GM10248 (cell line): ENCODE measurements around the gene SUN1.

ENCODE experiments used
- CTCF ChIA-PET: fragments of 300-600 bp; sonication (Branson Sonifier 250); formaldehyde crosslinking; extraction: SDS; loops from one replicate; lab custom pipeline; 2021; ENCODE audit warnings: antibody characterized with exemption; lab: Yijun Ruan, JAX
- POLR2A ChIA-PET: fragments of 350-650 bp; sonication (Branson Sonifier 250); formaldehyde crosslinking; extraction: SDS; loops from one replicate; lab custom pipeline; 2020; ENCODE audit warnings: antibody characterized with exemption; lab: Yijun Ruan, JAX
- DNase-seq: peaks from one replicate; pipeline ENCODE4 v3.0.0; 2012; ENCODE audit errors: extremely low spot score
- TF ChIP-seq, protein P1 (sequence below): IDR thresholded peaks from 2 replicates; pipeline ENCODE4 v1.5.1; 2012; ENCODE audit warnings: mild to moderate bottlenecking, low read depth; ENCODE audit errors: extremely low read depth, missing control alignments, control extremely low read depth

SUN1 gene

GRCh38 chr7:883055-884021 is 51.1 kb downstream of the SUN1 start:
- POLR2A ChIA-PET: no interaction called here
- DNase-seq: no peak

DNA sequence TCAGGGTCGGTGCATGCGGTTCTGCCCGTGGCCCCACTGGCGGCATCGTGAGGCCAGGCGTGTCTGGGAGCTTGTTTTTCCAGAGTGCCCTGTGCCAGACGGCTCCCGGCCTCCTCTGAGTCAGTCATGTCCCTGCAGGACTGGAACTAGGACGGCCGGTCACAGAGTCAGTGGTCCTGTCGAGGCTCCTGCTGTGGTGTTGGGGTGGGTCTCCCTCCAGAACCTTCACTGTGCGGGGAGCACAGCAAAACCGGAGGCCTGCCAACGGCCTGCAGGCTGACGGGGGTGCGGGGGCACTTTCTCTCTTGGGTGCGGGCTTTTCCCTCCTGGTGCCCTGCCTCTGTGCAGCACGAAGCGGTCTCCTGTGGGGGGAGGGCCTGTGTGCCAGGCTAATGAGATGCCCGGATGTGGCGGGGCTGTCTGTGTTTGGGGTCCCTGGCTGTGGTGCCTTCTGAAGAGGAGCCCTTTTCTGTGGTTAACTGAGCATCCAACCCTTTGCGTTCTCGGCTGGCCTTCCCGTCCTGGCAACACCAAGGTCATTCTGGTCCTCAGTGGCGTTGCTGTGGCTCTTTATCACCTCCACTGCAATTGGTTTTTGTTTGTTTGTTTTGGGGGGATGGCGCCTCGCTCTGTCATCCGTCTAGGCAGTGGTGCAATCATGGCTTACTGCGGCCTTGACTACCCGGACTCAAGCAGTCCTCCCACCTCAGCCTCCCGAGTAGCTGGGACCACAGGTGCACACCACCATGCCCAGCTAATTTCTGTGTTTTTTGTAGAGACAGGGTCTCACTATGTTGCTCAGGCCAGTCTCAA is 52.1 kb downstream of the SUN1 start:
- ChIA-PET POLR2A (no interaction called here), CTCF (interaction anchor here (1.2 to 1.6 kb wide), 2 partner anchors 12 to 17 kb away, joined by 5 read pairs; no protein-coding TSS in a partner anchor)
- DNase-seq: no peak
- TF ChIP-seq, protein P1, sequence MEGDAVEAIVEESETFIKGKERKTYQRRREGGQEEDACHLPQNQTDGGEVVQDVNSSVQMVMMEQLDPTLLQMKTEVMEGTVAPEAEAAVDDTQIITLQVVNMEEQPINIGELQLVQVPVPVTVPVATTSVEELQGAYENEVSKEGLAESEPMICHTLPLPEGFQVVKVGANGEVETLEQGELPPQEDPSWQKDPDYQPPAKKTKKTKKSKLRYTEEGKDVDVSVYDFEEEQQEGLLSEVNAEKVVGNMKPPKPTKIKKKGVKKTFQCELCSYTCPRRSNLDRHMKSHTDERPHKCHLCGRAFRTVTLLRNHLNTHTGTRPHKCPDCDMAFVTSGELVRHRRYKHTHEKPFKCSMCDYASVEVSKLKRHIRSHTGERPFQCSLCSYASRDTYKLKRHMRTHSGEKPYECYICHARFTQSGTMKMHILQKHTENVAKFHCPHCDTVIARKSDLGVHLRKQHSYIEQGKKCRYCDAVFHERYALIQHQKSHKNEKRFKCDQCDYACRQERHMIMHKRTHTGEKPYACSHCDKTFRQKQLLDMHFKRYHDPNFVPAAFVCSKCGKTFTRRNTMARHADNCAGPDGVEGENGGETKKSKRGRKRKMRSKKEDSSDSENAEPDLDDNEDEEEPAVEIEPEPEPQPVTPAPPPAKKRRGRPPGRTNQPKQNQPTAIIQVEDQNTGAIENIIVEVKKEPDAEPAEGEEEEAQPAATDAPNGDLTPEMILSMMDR: no peak

More at GRCh38 chr7:883055-884021, 51.1 kb downstream of the SUN1 start:
- TF ChIP-seq, protein P1: no peak
- CTCF ChIA-PET: interaction anchor here (0.8 to 1.2 kb wide), 3 partner anchors 10 to 26 kb away, joined by 3 to 5 read pairs (median 3); no protein-coding TSS in a partner anchor

- DNase-seq: no peak
- POLR2A ChIA-PET: no interaction called here
- CTCF ChIA-PET: interaction anchor here (1.6 kb wide), 1 partner anchor 16 kb away, joined by 5 read pairs; no protein-coding TSS in a partner anchor
- TF ChIP-seq, protein P1: no peak
Observed at GRCh38 chr7:885261-885892, 53.1 kb downstream of the SUN1 start.

DNA sequence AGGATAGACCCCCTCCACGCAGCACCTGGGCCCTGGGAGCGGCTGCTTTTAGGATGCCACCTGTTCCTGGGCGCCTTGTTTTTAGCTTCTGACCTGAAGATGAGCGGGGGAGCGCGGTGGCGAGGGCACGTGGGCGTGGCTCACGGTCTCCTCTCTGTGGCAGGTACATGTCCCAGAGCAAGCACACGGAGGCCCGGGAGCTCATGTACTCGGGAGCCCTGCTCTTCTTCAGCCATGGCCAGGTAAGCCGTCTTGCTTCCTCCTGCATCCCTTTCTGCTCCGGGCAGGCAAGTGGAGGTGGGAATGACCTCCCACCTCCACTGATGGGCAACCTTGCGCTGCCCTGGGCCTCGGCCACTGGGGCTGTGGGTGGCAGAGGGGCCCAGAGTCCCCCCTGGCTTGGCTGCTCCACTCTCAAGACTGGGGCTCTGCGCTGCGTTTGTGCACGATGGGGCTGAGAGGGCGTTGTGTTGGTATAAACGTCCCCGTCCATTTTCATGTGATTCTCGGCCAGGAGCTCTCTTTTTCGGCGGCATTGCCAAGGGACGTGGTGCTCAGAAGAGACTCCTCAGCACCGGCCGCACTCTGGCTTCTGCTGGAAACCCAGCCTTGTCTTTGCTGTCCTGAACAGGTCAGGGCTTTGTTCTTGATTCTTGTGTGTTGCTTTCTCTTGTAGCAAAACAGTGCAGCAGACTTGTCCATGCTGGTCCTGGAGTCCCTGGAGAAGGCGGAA is 53.8 kb downstream of the SUN1 start:
- CTCF ChIA-PET: interaction anchor here (1.4 to 1.6 kb wide), 2 partner anchors 12 to 16 kb away, joined by 3 to 5 read pairs; no protein-coding TSS in a partner anchor

GRCh38 chr7:886626-887487 is 54.6 kb downstream of the SUN1 start:
- POLR2A ChIA-PET: no interaction called here
- TF ChIP-seq, protein P1: no peak
- DNase-seq: no peak
- CTCF ChIA-PET: interaction anchor here (1.4 kb wide), 1 partner anchor 13 kb away, joined by 3 read pairs; no protein-coding TSS in a partner anchor

More for the DNA sequence above, 53.8 kb downstream of the SUN1 start:
- POLR2A ChIA-PET: no interaction called here
- no peak for DNase-seq
- TF ChIP-seq, protein P1: no peak
